ENCODE data around the gene ZMAT5.

Gene ZMAT5

GRCh38 chr22:29790061-29790460, 23.3 kb upstream of the ZMAT5 start:
- TF ChIP-seq POLR2A (IDR thresholded peaks at IDR 0.05; ENCODE audit: low read depth, low read length): no peak
- no peak for TF ChIP-seq POLR2AphosphoS5 (IDR thresholded peaks at IDR 0.05; ENCODE audit: low read depth, low read length)
- no peak for TF ChIP-seq PAX5 (IDR thresholded peaks at IDR 0.05; ENCODE audit: insufficient read depth, low read length, severe bottlenecking)
- TF ChIP-seq TAF1 (IDR thresholded peaks at IDR 0.05; ENCODE audit: low read depth, low read length): no peak
- TF ChIP-seq POU2F2 (IDR thresholded peaks at IDR 0.05; ENCODE audit: low read depth, low read length): no peak
- no peak for TF ChIP-seq SPI1 (IDR thresholded peaks at IDR 0.05; ENCODE audit: low read depth, low read length)
- FAIRE-seq: no peak
- no peak for DNase-seq (ENCODE audit: insufficient read length, low spot score)

GRCh38 chr22:29788339-29789279, 21.8 kb upstream of the ZMAT5 start:
- FAIRE-seq (no peak), DNase-seq (ENCODE audit: insufficient read length, low spot score) (no peak)
- TF ChIP-seq POLR2A (IDR thresholded peaks at IDR 0.05; ENCODE audit: low read depth, low read length) (no peak), POU2F2 (IDR thresholded peaks at IDR 0.05; ENCODE audit: low read depth, low read length) (no peak), SPI1 (IDR thresholded peaks at IDR 0.05; ENCODE audit: low read depth, low read length) (no peak), TAF1 (IDR thresholded peaks at IDR 0.05; ENCODE audit: low read depth, low read length) (no peak), POLR2AphosphoS5 (IDR thresholded peaks at IDR 0.05; ENCODE audit: low read depth, low read length) (no peak)

GRCh38 chr22:29787371-29787980, 20.7 kb upstream of the ZMAT5 start:
- FAIRE-seq (no peak), DNase-seq (ENCODE audit: insufficient read length, low spot score) (no peak)
- TF ChIP-seq POU2F2 (IDR thresholded peaks at IDR 0.05; ENCODE audit: low read depth, low read length) (no peak), PAX5 (IDR thresholded peaks at IDR 0.05; ENCODE audit: insufficient read depth, low read length, severe bottlenecking) (no peak), TAF1 (IDR thresholded peaks at IDR 0.05; ENCODE audit: low read depth, low read length) (no peak), POLR2AphosphoS5 (IDR thresholded peaks at IDR 0.05; ENCODE audit: low read depth, low read length) (no peak; the same call in 1 of the 2 replicates), SPI1 (IDR thresholded peaks at IDR 0.05; ENCODE audit: low read depth, low read length) (no peak), POLR2A (IDR thresholded peaks at IDR 0.05; ENCODE audit: low read depth, low read length) (no peak)

GRCh38 chr22:29786031-29786430, 19.2 kb upstream of the ZMAT5 start:
- TF ChIP-seq POU2F2 (IDR thresholded peaks at IDR 0.05; ENCODE audit: low read depth, low read length) (no peak), TAF1 (IDR thresholded peaks at IDR 0.05; ENCODE audit: low read depth, low read length) (no peak), PAX5 (IDR thresholded peaks at IDR 0.05; ENCODE audit: insufficient read depth, low read length, severe bottlenecking) (no peak), POLR2AphosphoS5 (IDR thresholded peaks at IDR 0.05; ENCODE audit: low read depth, low read length) (no peak), POLR2A (IDR thresholded peaks at IDR 0.05; ENCODE audit: low read depth, low read length) (no peak)
- FAIRE-seq: no peak
- DNase-seq (ENCODE audit: insufficient read length, low spot score): no peak

GRCh38 chr22:29784451-29785361, 17.9 kb upstream of the ZMAT5 start:
- FAIRE-seq (no peak), DNase-seq (ENCODE audit: insufficient read length, low spot score) (no peak)
- TF ChIP-seq SPI1 (IDR thresholded peaks at IDR 0.05; ENCODE audit: low read depth, low read length) (no peak), POLR2A (IDR thresholded peaks at IDR 0.05; ENCODE audit: low read depth, low read length) (no peak), POLR2AphosphoS5 (IDR thresholded peaks at IDR 0.05; ENCODE audit: low read depth, low read length) (no peak), POU2F2 (IDR thresholded peaks at IDR 0.05; ENCODE audit: low read depth, low read length) (no peak), PAX5 (IDR thresholded peaks at IDR 0.05; ENCODE audit: insufficient read depth, low read length, severe bottlenecking) (no peak), TAF1 (IDR thresholded peaks at IDR 0.05; ENCODE audit: low read depth, low read length) (no peak)

GRCh38 chr22:29782061-29782845, 15.4 kb upstream of the ZMAT5 start:
- no peak for FAIRE-seq
- no peak for DNase-seq (ENCODE audit: insufficient read length, low spot score)
- no peak for TF ChIP-seq POU2F2 (IDR thresholded peaks at IDR 0.05; ENCODE audit: low read depth, low read length)
- no peak for TF ChIP-seq TAF1 (IDR thresholded peaks at IDR 0.05; ENCODE audit: low read depth, low read length)
- TF ChIP-seq SPI1 (IDR thresholded peaks at IDR 0.05; ENCODE audit: low read depth, low read length): no peak
- no peak for TF ChIP-seq POLR2AphosphoS5 (IDR thresholded peaks at IDR 0.05; ENCODE audit: low read depth, low read length)
- no peak for TF ChIP-seq PAX5 (IDR thresholded peaks at IDR 0.05; ENCODE audit: insufficient read depth, low read length, severe bottlenecking)
- TF ChIP-seq POLR2A (IDR thresholded peaks at IDR 0.05; ENCODE audit: low read depth, low read length): no peak

GRCh38 chr22:29780748-29781676, 14.2 kb upstream of the ZMAT5 start:
- FAIRE-seq (no peak), DNase-seq (ENCODE audit: insufficient read length, low spot score) (no peak)

More at GRCh38 chr22:29780748-29781676, 14.2 kb upstream of the ZMAT5 start:
- TF ChIP-seq PAX5 (IDR thresholded peaks at IDR 0.05; ENCODE audit: insufficient read depth, low read length, severe bottlenecking): no peak
- no peak for TF ChIP-seq POLR2A (IDR thresholded peaks at IDR 0.05; ENCODE audit: low read depth, low read length)
- no peak for TF ChIP-seq POLR2AphosphoS5 (IDR thresholded peaks at IDR 0.05; ENCODE audit: low read depth, low read length)
- TF ChIP-seq SPI1 (IDR thresholded peaks at IDR 0.05; ENCODE audit: low read depth, low read length): no peak
- no peak for TF ChIP-seq TAF1 (IDR thresholded peaks at IDR 0.05; ENCODE audit: low read depth, low read length)
- no peak for TF ChIP-seq POU2F2 (IDR thresholded peaks at IDR 0.05; ENCODE audit: low read depth, low read length)
